DND-41 (cell line): ENCODE measurements around the gene PANX1.

Source experiments
- ATAC-seq: fragments of 200-7000 bp; cut with Tn5 transposase; 3 replicates; pipeline ENCODE4 v1.9.1; 2021; ENCODE audit warnings: low read depth; ENCODE audit not compliant: insufficient read depth
- DNase-seq: peaks from one replicate; pipeline ENCODE4 v3.0.0-alpha.2; 2020
- H2AFZ ChIP-seq: 2 replicates; pipeline ENCODE4 v1.6.0; 2012; ENCODE audit warnings: low read depth, low read length
- H3K27ac ChIP-seq: 2 replicates; pipeline ENCODE4 v1.5.1; 2012; ENCODE audit warnings: low read length, inconsistent platforms
- H3K27me3 ChIP-seq: fragments of 200-600 bp; sonication (generic); 2 replicates; pipeline ENCODE4 v1.6.0; 2012; ENCODE audit warnings: low read length, mild to moderate bottlenecking, inconsistent platforms; ENCODE audit not compliant: insufficient read depth, poor library complexity
- H3K36me3 ChIP-seq: 2 replicates; pipeline ENCODE4 v1.5.1; 2012; ENCODE audit warnings: low read length, inconsistent platforms; ENCODE audit not compliant: insufficient read depth
- H3K4me1 ChIP-seq: 2 replicates; pipeline ENCODE4 v1.5.1; 2012; ENCODE audit warnings: mild to moderate bottlenecking, low read length; ENCODE audit not compliant: insufficient read depth
- H3K4me2 ChIP-seq: 2 replicates; pipeline ENCODE4 v1.6.0; 2012; ENCODE audit warnings: mild to moderate bottlenecking, moderate library complexity, low read length, inconsistent platforms; ENCODE audit not compliant: insufficient read depth
- H3K4me3 ChIP-seq, 2 experiments: fragments of 200-600 bp in 1 of 2; shearing (Covaris generic) in 1 of 2; 2 replicates each; pipeline ENCODE4 v1.5.1; 2012 to 2016; ENCODE audit warnings: inconsistent platforms in 2 of 2, low read length in 2 of 2, mild to moderate bottlenecking in 2 of 2, low read depth in 1 of 2, moderate library complexity in 1 of 2
- H3K79me2 ChIP-seq: 2 replicates; pipeline ENCODE4 v1.6.0; 2012; ENCODE audit warnings: low read length, inconsistent platforms; ENCODE audit not compliant: insufficient read depth
- H3K9ac ChIP-seq: 2 replicates; pipeline ENCODE4 v1.6.0; 2012; ENCODE audit warnings: low read depth, mild to moderate bottlenecking, inconsistent platforms, low read length, moderate library complexity
- H3K9me3 ChIP-seq: 2 replicates; pipeline ENCODE4 v1.5.1; 2012; ENCODE audit warnings: low read length, moderate library complexity, mild to moderate bottlenecking, inconsistent platforms; ENCODE audit not compliant: insufficient read depth, severe bottlenecking
- H4K20me1 ChIP-seq: 2 replicates; pipeline ENCODE4 v1.6.0; 2012; ENCODE audit warnings: low read length; ENCODE audit not compliant: insufficient read depth
- EZH2 ChIP-seq: IDR thresholded peaks from 3 replicates; pipeline ENCODE4 v1.6.1; 2012; ENCODE audit warnings: borderline replicate concordance, low read depth, mild to moderate bottlenecking, moderate library complexity, low read length, inconsistent platforms; ENCODE audit not compliant: severe bottlenecking
- TF ChIP-seq, protein P1 (sequence below): IDR thresholded peaks from 2 replicates; pipeline ENCODE4 v1.5.1; 2012; ENCODE audit warnings: borderline replicate concordance, low read length, moderate library complexity, mild to moderate bottlenecking; ENCODE audit not compliant: poor library complexity, severe bottlenecking; ENCODE audit errors: extremely low read depth

Gene PANX1

DNA sequence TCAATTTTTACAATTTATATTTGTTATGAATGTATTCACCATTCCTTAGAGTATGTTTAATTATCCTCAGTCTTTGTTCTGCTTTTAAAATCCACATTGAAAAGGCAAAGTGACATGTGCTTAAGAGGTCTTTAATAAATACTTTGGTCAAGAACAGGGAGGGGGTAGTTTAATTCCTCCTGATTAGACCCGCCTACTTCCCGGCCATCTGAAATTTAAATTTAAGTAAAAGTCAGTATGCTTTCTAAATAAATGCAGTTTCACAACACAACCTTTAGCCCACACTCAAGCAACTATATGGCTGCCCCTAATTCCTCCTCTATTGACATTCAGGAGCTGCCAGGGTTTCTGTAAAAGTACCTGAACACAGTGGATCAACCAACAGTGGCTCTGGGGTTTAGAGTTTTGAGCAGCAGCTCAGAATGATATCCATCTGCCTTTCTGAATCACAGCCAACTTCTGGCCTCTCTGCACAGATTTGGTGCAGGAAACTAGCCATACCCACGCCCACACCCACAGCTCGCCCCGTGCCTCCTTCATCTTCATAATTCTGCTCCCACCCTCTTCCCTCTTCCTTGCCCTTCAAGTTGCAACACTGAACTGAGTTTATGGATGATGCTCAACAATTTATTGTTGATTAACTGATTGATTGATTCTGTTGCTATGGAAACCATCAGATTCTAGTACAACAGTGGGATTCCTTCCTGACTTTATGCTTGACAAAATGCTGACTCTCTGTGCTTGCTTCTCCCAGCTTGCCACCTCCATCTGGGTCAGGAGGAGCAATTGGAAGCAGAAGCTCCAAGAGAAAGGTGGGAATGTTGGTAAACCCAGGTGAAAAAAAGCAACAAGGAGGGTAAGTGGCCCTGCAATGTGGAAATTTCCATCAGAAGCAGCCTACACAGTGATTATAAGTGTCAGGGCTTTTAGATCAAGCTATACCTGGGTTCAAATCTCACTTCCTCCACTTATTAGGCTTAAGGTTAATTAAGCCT is 70.8 kb downstream of the PANX1 start:
- DNase-seq = no peak
- Histone ChIP-seq H3K4me1 (no peaks in the 10 kb centered on the region), H3K36me3 (no peaks in the 10 kb centered on the region), H3K79me2 (no peaks in the 10 kb centered on the region), H2AFZ (no peak overlapping the region), H3K4me3 (no peak overlapping the region), H4K20me1 (no peaks in the 10 kb centered on the region), H3K9ac (no peak overlapping the region), H3K4me2 (no peak overlapping the region), H3K27ac (no peak overlapping the region), H3K27me3 (no peaks in the 10 kb centered on the region), H3K9me3 (no peaks in the 10 kb centered on the region)
- TF ChIP-seq, protein P1, sequence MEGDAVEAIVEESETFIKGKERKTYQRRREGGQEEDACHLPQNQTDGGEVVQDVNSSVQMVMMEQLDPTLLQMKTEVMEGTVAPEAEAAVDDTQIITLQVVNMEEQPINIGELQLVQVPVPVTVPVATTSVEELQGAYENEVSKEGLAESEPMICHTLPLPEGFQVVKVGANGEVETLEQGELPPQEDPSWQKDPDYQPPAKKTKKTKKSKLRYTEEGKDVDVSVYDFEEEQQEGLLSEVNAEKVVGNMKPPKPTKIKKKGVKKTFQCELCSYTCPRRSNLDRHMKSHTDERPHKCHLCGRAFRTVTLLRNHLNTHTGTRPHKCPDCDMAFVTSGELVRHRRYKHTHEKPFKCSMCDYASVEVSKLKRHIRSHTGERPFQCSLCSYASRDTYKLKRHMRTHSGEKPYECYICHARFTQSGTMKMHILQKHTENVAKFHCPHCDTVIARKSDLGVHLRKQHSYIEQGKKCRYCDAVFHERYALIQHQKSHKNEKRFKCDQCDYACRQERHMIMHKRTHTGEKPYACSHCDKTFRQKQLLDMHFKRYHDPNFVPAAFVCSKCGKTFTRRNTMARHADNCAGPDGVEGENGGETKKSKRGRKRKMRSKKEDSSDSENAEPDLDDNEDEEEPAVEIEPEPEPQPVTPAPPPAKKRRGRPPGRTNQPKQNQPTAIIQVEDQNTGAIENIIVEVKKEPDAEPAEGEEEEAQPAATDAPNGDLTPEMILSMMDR = no peak
- no peak for TF ChIP-seq EZH2
- no peak for ATAC-seq

GRCh38 chr11:94201004-94201465 is 72.4 kb downstream of the PANX1 start:
- DNase-seq = no peak
- Histone ChIP-seq H3K79me2 (no peaks in the 10 kb centered on the region), H3K4me2 (no peak overlapping the region), H4K20me1 (no peaks in the 10 kb centered on the region), H3K4me3 (no peak overlapping the region), H3K36me3 (no peaks in the 10 kb centered on the region), H3K27me3 (no peaks in the 10 kb centered on the region), H3K4me1 (no peaks in the 10 kb centered on the region), H3K9ac (no peak overlapping the region), H2AFZ (no peak overlapping the region), H3K9me3 (no peaks in the 10 kb centered on the region), H3K27ac (no peak overlapping the region)
- no peak for ATAC-seq
- TF ChIP-seq, protein P1 = no peak
- TF ChIP-seq EZH2 = no peak

GRCh38 chr11:94203070-94203469 is 74.4 kb downstream of the PANX1 start:
- Histone ChIP-seq H3K27ac (no peak overlapping the region), H2AFZ (no peak overlapping the region), H3K36me3 (no peaks in the 10 kb centered on the region), H3K9me3 (no peaks in the 10 kb centered on the region), H3K4me2 (no peak overlapping the region), H3K79me2 (no peaks in the 10 kb centered on the region), H3K4me3 (no peak overlapping the region), H3K4me1 (no peaks in the 10 kb centered on the region), H4K20me1 (no peaks in the 10 kb centered on the region), H3K9ac (no peak overlapping the region), H3K27me3 (no peaks in the 10 kb centered on the region)
- no peak for TF ChIP-seq EZH2
- TF ChIP-seq, protein P1 = no peak
- DNase-seq (no peak), ATAC-seq (no peak)
